GM12874 (cell line): ENCODE data around the gene CYP19A1.

Source experiments
- CTCF ChIP-seq: IDR thresholded peaks from 2 replicates; pipeline ENCODE4 v1.5.1; 2011; ENCODE audit warnings: low read depth, mild to moderate bottlenecking, control low read depth, low read length, moderate library complexity; ENCODE audit not compliant: insufficient read depth

Gene CYP19A1

GRCh38 chr15:51359981-51360380 is 21.6 kb upstream of the CYP19A1 start:
- no peak for TF ChIP-seq CTCF

- TF ChIP-seq CTCF = no peak
Observed at GRCh38 chr15:51356983-51357382, 18.6 kb upstream of the CYP19A1 start.

- no peak for TF ChIP-seq CTCF
Observed at GRCh38 chr15:51356147-51356546, 17.8 kb upstream of the CYP19A1 start.

GRCh38 chr15:51355096-51355495 is 16.7 kb upstream of the CYP19A1 start:
- TF ChIP-seq CTCF = no peak

GRCh38 chr15:51353976-51354375 is 15.6 kb upstream of the CYP19A1 start:
- no peak for TF ChIP-seq CTCF

- no peak for TF ChIP-seq CTCF
Observed at GRCh38 chr15:51350723-51351122, 12.3 kb upstream of the CYP19A1 start.

GRCh38 chr15:51349156-51349844 is 10.9 kb upstream of the CYP19A1 start:
- no peak for TF ChIP-seq CTCF
